ENCODE data around the gene PCMT1. TPM values are rescaled to one million over a fixed set of nuclear protein-coding genes. Genes with fewer than 3 reads are reported as not detected.

PCMT1 gene
- 166 TPM for total RNA-seq
- long read RNA-seq, transcript PCMT1-201 (7 exons, 1,293 nt): minor isoform, 13 of 243 reads
- long read RNA-seq, transcript PCMT1-205 (8 exons, 1,984 nt): major isoform, 192 of 243 reads
- long read RNA-seq, transcript PCMT1-203 (8 exons, 1,938 nt): minor isoform, 26 of 243 reads
- long read RNA-seq, partial matches to known transcripts: 2 of 243 reads
- long read RNA-seq, other reads (novel, unspliced or antisense): 8 of 243 reads

- intact Hi-C loops (cut with micrococcal nuclease): no loop called here
- Histone ChIP-seq H3K27ac (replicated peaks) (peak within 1 kb of the TSS; percentile 96), H3K9me3 (replicated peaks) (no peaks in the 10 kb centered on the region), H3K4me3 (peak within 1 kb of the TSS; percentile 91), H3K27me3 (ENCODE audit: low read depth) (no peaks in the 10 kb centered on the region), H3K4me1 (peaks cover 66% of the 10 kb centered on the region), H3K36me3 (no peaks in the 10 kb centered on the region)
- peak; percentile 92 for DNase-seq
- no peak for TF ChIP-seq CTCF (IDR thresholded peaks at IDR 0.05; ENCODE audit: borderline replicate concordance)
Measured at GRCh38 chr6:149749594-149750135, at the start of gene PCMT1. Gene PCMT1 (plus strand): TSS chr6:149749741. CDS start chr6:149749902, 161 bp downstream.

DNA sequence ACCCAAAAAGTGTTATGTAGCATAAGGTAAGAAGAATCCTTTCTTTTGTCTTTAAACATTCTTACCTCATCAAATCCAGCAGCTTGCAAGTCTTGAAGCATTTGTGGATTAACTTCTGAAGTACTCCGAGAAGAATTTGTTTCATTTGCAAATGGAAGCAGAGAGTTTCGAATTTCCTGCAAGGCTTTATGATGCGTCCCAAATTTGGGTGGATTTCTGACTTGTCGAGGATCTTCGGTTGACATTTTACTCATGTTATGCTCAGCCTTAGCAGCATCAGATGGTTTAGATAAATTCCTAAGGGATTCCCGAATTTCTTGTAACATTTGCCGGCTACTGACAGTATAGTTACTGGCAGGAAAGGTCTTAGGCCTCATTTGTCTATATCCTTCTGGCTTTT lies 47.8 kb upstream of the PCMT1 start:
- TF ChIP-seq CTCF (IDR thresholded peaks at IDR 0.05; ENCODE audit: borderline replicate concordance): no peak
- DNase-seq: no peak
- H3K4me1 ChIP-seq: peaks cover 50% of the 10 kb centered on the region
- H3K27ac ChIP-seq (replicated peaks): no peak overlapping the region
- no peaks in the 10 kb centered on the region for H3K27me3 ChIP-seq (ENCODE audit: low read depth)
- no peak overlapping the region for H3K4me3 ChIP-seq
- H3K9me3 ChIP-seq (replicated peaks): no peaks in the 10 kb centered on the region
- intact Hi-C loops (cut with micrococcal nuclease): no loop called here
- peaks cover 23% of the 10 kb centered on the region for H3K36me3 ChIP-seq

- TF ChIP-seq CTCF (IDR thresholded peaks at IDR 0.05; ENCODE audit: borderline replicate concordance): no peak
- intact Hi-C loops (cut with micrococcal nuclease): no loop called here
- Histone ChIP-seq H3K27ac (replicated peaks) (no peak overlapping the region), H3K9me3 (replicated peaks) (no peaks in the 10 kb centered on the region), H3K27me3 (ENCODE audit: low read depth) (no peaks in the 10 kb centered on the region), H3K4me3 (no peak overlapping the region), H3K4me1 (peaks cover 77% of the 10 kb centered on the region), H3K36me3 (no peaks in the 10 kb centered on the region)
- DNase-seq: no peak
Measured at GRCh38 chr6:149711711-149712110, 37.8 kb upstream of the PCMT1 start.

DNA sequence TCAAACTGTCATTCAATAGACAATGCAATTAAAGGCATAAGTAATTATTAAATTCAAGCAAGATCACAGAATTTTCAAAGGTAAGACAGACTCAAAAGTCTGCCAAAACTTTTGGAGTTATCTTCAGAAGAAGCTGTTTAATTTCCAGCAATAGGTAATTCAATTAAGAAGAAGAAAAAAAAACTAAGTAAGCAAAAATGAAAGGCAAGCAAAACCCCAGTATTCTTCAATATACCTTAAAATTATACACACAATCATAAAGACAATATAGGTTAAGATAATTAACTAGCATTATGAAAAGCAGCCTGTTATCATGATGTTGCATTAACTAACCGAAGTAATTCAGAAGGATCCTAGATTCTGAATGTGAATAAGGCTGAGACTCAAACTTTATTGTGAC lies 35.1 kb upstream of the PCMT1 start:
- Histone ChIP-seq H3K27me3 (ENCODE audit: low read depth) (no peaks in the 10 kb centered on the region), H3K4me3 (no peak overlapping the region), H3K36me3 (no peaks in the 10 kb centered on the region), H3K27ac (replicated peaks) (no peak overlapping the region), H3K4me1 (peaks cover 77% of the 10 kb centered on the region), H3K9me3 (replicated peaks) (no peaks in the 10 kb centered on the region)
- intact Hi-C loops (cut with micrococcal nuclease): no loop called here
- no peak for TF ChIP-seq CTCF (IDR thresholded peaks at IDR 0.05; ENCODE audit: borderline replicate concordance)
- DNase-seq: no peak

- intact Hi-C loops (cut with micrococcal nuclease): no loop called here
- Histone ChIP-seq H3K4me1 (peaks cover 62% of the 10 kb centered on the region), H3K9me3 (replicated peaks) (no peaks in the 10 kb centered on the region), H3K27ac (replicated peaks) (peak overlapping the region; percentile 100), H3K27me3 (ENCODE audit: low read depth) (no peaks in the 10 kb centered on the region), H3K4me3 (peak overlapping the region; percentile 99), H3K36me3 (no peaks in the 10 kb centered on the region)
- no peak for DNase-seq
- no peak for TF ChIP-seq CTCF (IDR thresholded peaks at IDR 0.05; ENCODE audit: borderline replicate concordance)
Measured at GRCh38 chr6:149716181-149716963, 33.2 kb upstream of the PCMT1 start.

Data from left ventricle myocardium inferior (tissue), 1 donor.